CD4-positive, alpha-beta memory T cell (primary cell): ENCODE data around the gene RNASE4. TPM values are rescaled to one million over a fixed set of nuclear protein-coding genes. Genes with fewer than 3 reads are reported as not detected.
"Not testable (repeated sequence)": the region's sequence is repeated elsewhere in the genome, so short reads cannot be mapped to it uniquely, and the experiment has no call there.

Source experiments
- CTCF ChIA-PET: fragments of 350-600 bp; sonication (Branson Sonifier 250); formaldehyde crosslinking; loops from one replicate; lab custom pipeline; 2021; ENCODE audit warnings: inconsistent platforms; ENCODE audit not compliant: partially characterized antibody; lab: Charles Lee
- POLR2A ChIA-PET: fragments of 350-600 bp; sonication (Branson Sonifier 250); formaldehyde crosslinking; loops from one replicate; lab custom pipeline; 2021; ENCODE audit not compliant: partially characterized antibody; lab: Charles Lee
- DNase-seq, 5 donors: peaks; one replicate each; pipeline versions ENCODE4 v3.0.0 to v3.0.0-alpha.2; 2020 to 2022; ENCODE audit warnings: mixed read lengths in 1 of 5
- H3K27ac ChIP-seq: one replicate; pipeline ENCODE4 v1.7.0; 2013; ENCODE audit warnings: low read depth, low read length
- H3K27me3 ChIP-seq: 2 replicates; pipeline ENCODE4 v1.7.0; 2013; ENCODE audit warnings: mild to moderate bottlenecking, low read length, moderate library complexity; ENCODE audit not compliant: insufficient read depth
- H3K36me3 ChIP-seq: 2 replicates; pipeline ENCODE4 v1.7.0; 2013; ENCODE audit warnings: mild to moderate bottlenecking, low read length, moderate library complexity; ENCODE audit not compliant: insufficient read depth
- H3K4me1 ChIP-seq: 2 replicates; pipeline ENCODE4 v1.7.0; 2013; ENCODE audit warnings: mild to moderate bottlenecking, low read length, moderate library complexity; ENCODE audit not compliant: insufficient read depth
- H3K4me3 ChIP-seq, 2 donors: one replicate each; pipeline ENCODE4 v1.7.0; 2013; ENCODE audit warnings: low read length in 2 of 2, mild to moderate bottlenecking in 1 of 2
- H3K9me3 ChIP-seq, 2 donors: one replicate each; pipeline ENCODE4 v1.7.0; 2013; ENCODE audit warnings: low read length in 2 of 2, control low read depth in 1 of 2; ENCODE audit not compliant: control insufficient read depth in 1 of 2
- H3K27ac Mint-ChIP-seq, 7 donors: one replicate each; pipeline ENCODE4 v1.8.0; 2020 to 2021; ENCODE audit warnings: mixed read lengths in 7 of 7, mild to moderate bottlenecking in 6 of 7, inconsistent platforms in 3 of 7, moderate library complexity in 3 of 7
- H3K27me3 Mint-ChIP-seq, 2 donors: one replicate each; pipeline ENCODE4 v1.8.0; 2020 to 2021; ENCODE audit warnings: mixed read lengths in 2 of 2
- H3K36me3 Mint-ChIP-seq, 2 donors: one replicate each; pipeline ENCODE4 v1.8.0; 2020 to 2021; ENCODE audit warnings: mixed read lengths in 2 of 2, inconsistent platforms in 1 of 2, mild to moderate bottlenecking in 1 of 2
- H3K4me1 Mint-ChIP-seq, 4 donors: one replicate each; pipeline ENCODE4 v1.8.0; 2020 to 2021; ENCODE audit warnings: mixed read lengths in 4 of 4, mild to moderate bottlenecking in 1 of 4
- H3K4me3 Mint-ChIP-seq, 8 donors: one replicate each; pipeline ENCODE4 v1.8.0; 2020 to 2021; ENCODE audit warnings: mixed read lengths in 8 of 8, mild to moderate bottlenecking in 7 of 8, moderate library complexity in 6 of 8, inconsistent platforms in 3 of 8
- H3K9me3 Mint-ChIP-seq, 8 donors: one replicate each; pipeline ENCODE4 v1.8.0; 2020 to 2021; ENCODE audit warnings: mixed read lengths in 8 of 8, mild to moderate bottlenecking in 5 of 8, inconsistent platforms in 3 of 8, moderate library complexity in 1 of 8
- intact Hi-C: fragments of 100-400 bp; cut with micrococcal nuclease; formaldehyde crosslinking; loops from one replicate; pipeline ENCODE4 v1.15.1; 2023
- polyA plus RNA-seq, 2 donors: library from polyadenylated mRNA; unstranded; fragments of 300-500 nt; fragmentation: Illumina TruSeq; gene quantifications; one replicate each; pipeline ENCODE4 v1.2.3, GENCODE V29; 2021
- total RNA-seq, 2 experiments: library from RNA; stranded (reverse); gene quantifications; one replicate each; pipeline ENCODE4 v1.2.3, GENCODE V29; 2021

The RNASE4 gene
- total and polyA plus RNA-seq, 4 experiments from 2014 or later = 1.6 to 2.6 (median 2.3) TPM

- Mint-ChIP-seq H3K4me3 (peak overlapping the region in 1 of 8 donors; percentile 49), H3K4me1 (no peaks in the 10 kb centered on the region), H3K27ac (no peak overlapping the region), H3K36me3 (no peaks in the 10 kb centered on the region), H3K27me3 (peaks cover 4 to 7% of the 10 kb centered on the region in 2 donors), H3K9me3 (no peaks in the 10 kb centered on the region)
- intact Hi-C loops = no loop called here
- H3K36me3 ChIP-seq = no peaks in the 10 kb centered on the region
- no peak for DNase-seq
- H3K4me3 ChIP-seq = no peak overlapping the region
- H3K9me3 ChIP-seq = no peaks in the 10 kb centered on the region
- POLR2A ChIA-PET = no interaction called here
- H3K27ac ChIP-seq = no peak overlapping the region
- no peaks in the 10 kb centered on the region for H3K4me1 ChIP-seq
- H3K27me3 ChIP-seq = no peaks in the 10 kb centered on the region
- CTCF ChIA-PET = no interaction called here
Measured at GRCh38 chr14:20734430-20734806, 50.1 kb downstream of the RNASE4 start.

GRCh38 chr14:20738292-20738691, 53.9 kb downstream of the RNASE4 start:
- DNase-seq, H3K36me3 Mint-ChIP-seq, H3K4me1 Mint-ChIP-seq, H3K27ac ChIP-seq, H3K27ac Mint-ChIP-seq, H3K4me3 Mint-ChIP-seq, H3K9me3 ChIP-seq, H3K9me3 Mint-ChIP-seq, intact Hi-C loops, H3K4me3 ChIP-seq, H3K27me3 Mint-ChIP-seq, POLR2A ChIA-PET, H3K36me3 ChIP-seq, H3K27me3 ChIP-seq, H3K4me1 ChIP-seq: not testable (repeated sequence)
- CTCF ChIA-PET = interaction anchor here (1.6 to 2.0 kb wide), 2 partner anchors 8 to 233 kb away, joined by 5 to 6 read pairs; no protein-coding TSS in a partner anchor

GRCh38 chr14:20742132-20742531, 57.8 kb downstream of the RNASE4 start:
- Mint-ChIP-seq H3K36me3 (no peaks in the 10 kb centered on the region), H3K27ac (peak overlapping the region in 1 of 7 donors; percentile 38), H3K27me3 (peaks cover 3 to 8% of the 10 kb centered on the region in 2 donors), H3K4me1 (no peaks in the 10 kb centered on the region), H3K4me3 (no peak overlapping the region), H3K9me3 (no peaks in the 10 kb centered on the region)
- no peaks in the 10 kb centered on the region for H3K36me3 ChIP-seq
- H3K9me3 ChIP-seq = no peaks in the 10 kb centered on the region
- ChIA-PET POLR2A (no interaction called here), CTCF (no interaction called here)
- intact Hi-C loops = no loop called here
- H3K27ac ChIP-seq = no peak overlapping the region
- no peak overlapping the region for H3K4me3 ChIP-seq
- no peaks in the 10 kb centered on the region for H3K4me1 ChIP-seq
- no peak for DNase-seq
- H3K27me3 ChIP-seq = no peaks in the 10 kb centered on the region

- H3K4me3 Mint-ChIP-seq = no peak overlapping the region
- H3K27me3 Mint-ChIP-seq = peaks cover 2 to 8% of the 10 kb centered on the region in 2 donors
- H3K27ac Mint-ChIP-seq = no peak overlapping the region
Measured at GRCh38 chr14:20743556-20743955, 59.2 kb downstream of the RNASE4 start.

GRCh38 chr14:20745571-20746358, 61.4 kb downstream of the RNASE4 start, which contains the start of gene EDDM3A:
EDDM3A (plus strand) TSS chr14:20745887; CDS start chr14:20747581, 1,694 bp downstream.
- no peaks in the 10 kb centered on the region for H3K36me3 ChIP-seq
- intact Hi-C loops = no loop called here
- H3K27me3 ChIP-seq = no peaks in the 10 kb centered on the region
- H3K9me3 ChIP-seq = no peaks in the 10 kb centered on the region
- no peak within 1 kb of the TSS for H3K27ac ChIP-seq
- H3K4me3 ChIP-seq = no peak within 1 kb of the TSS
- Mint-ChIP-seq H3K36me3 (no peaks in the 10 kb centered on the region), H3K27ac (no peak within 1 kb of the TSS), H3K9me3 (peaks cover 0 to 4% (median 0%) of the 10 kb centered on the region in 8 donors), H3K4me1 (no peaks in the 10 kb centered on the region), H3K4me3 (no peak within 1 kb of the TSS), H3K27me3 (peaks cover 7 to 15% of the 10 kb centered on the region in 2 donors)
- POLR2A ChIA-PET = no interaction called here
- CTCF ChIA-PET = interaction anchor here (1.0 kb wide), 1 partner anchor 13 kb away, joined by 3 read pairs; no protein-coding TSS in a partner anchor
- DNase-seq = no peak
- H3K4me1 ChIP-seq = no peaks in the 10 kb centered on the region

More at GRCh38 chr14:20743556-20743955, 59.2 kb downstream of the RNASE4 start:
- H3K9me3 ChIP-seq = no peaks in the 10 kb centered on the region
- no peak overlapping the region for H3K4me3 ChIP-seq
- CTCF ChIA-PET = interaction anchor here (0.9 kb wide), 1 partner anchor 47 kb away, joined by 3 read pairs; no protein-coding TSS in a partner anchor
- H3K36me3 ChIP-seq = no peaks in the 10 kb centered on the region
- Mint-ChIP-seq H3K36me3 (no peaks in the 10 kb centered on the region), H3K4me1 (no peaks in the 10 kb centered on the region), H3K9me3 (no peaks in the 10 kb centered on the region)
- H3K27ac ChIP-seq = no peak overlapping the region
- POLR2A ChIA-PET = no interaction called here
- no peak for DNase-seq
- H3K27me3 ChIP-seq = no peaks in the 10 kb centered on the region
- no peaks in the 10 kb centered on the region for H3K4me1 ChIP-seq
- intact Hi-C loops = no loop called here

- H3K27me3 Mint-ChIP-seq = peaks cover 8 to 15% of the 10 kb centered on the region in 2 donors
- H3K4me3 Mint-ChIP-seq = no peak overlapping the region
- DNase-seq = no peak
- no peaks in the 10 kb centered on the region for H3K9me3 ChIP-seq
- H3K4me1 Mint-ChIP-seq = no peaks in the 10 kb centered on the region
- peaks cover 0 to 7% (median 2%) of the 10 kb centered on the region in 8 donors for H3K9me3 Mint-ChIP-seq
- H3K4me1 ChIP-seq = no peaks in the 10 kb centered on the region
- no peak overlapping the region for H3K4me3 ChIP-seq
- H3K36me3 Mint-ChIP-seq = no peaks in the 10 kb centered on the region
- H3K27ac ChIP-seq = no peak overlapping the region
- H3K36me3 ChIP-seq = no peaks in the 10 kb centered on the region
- CTCF ChIA-PET = interaction anchor here (1.0 kb wide), 1 partner anchor 12 kb away, joined by 3 read pairs; no protein-coding TSS in a partner anchor
- H3K27ac Mint-ChIP-seq = no peak overlapping the region
- intact Hi-C loops = no loop called here
- POLR2A ChIA-PET = no interaction called here
- H3K27me3 ChIP-seq = no peaks in the 10 kb centered on the region
Measured at GRCh38 chr14:20746566-20746965, 62.2 kb downstream of the RNASE4 start.

GRCh38 chr14:20748439-20748838, 64.1 kb downstream of the RNASE4 start:
- CTCF ChIA-PET = interaction anchor here (1.3 kb wide), 1 partner anchor 10 kb away, joined by 5 read pairs; no protein-coding TSS in a partner anchor
- peaks cover 0 to 22% (median 15%) of the 10 kb centered on the region in 8 donors for H3K9me3 Mint-ChIP-seq
- no peak for DNase-seq
- no peaks in the 10 kb centered on the region for H3K4me1 ChIP-seq
- H3K27ac ChIP-seq = no peak overlapping the region
- H3K9me3 ChIP-seq = peaks cover 0 to 4% of the 10 kb centered on the region in 2 donors
- peaks cover 11 to 15% of the 10 kb centered on the region in 2 donors for H3K27me3 Mint-ChIP-seq
- no peak overlapping the region for H3K4me3 ChIP-seq
- no peak overlapping the region for H3K27ac Mint-ChIP-seq
- intact Hi-C loops = no loop called here
- no peaks in the 10 kb centered on the region for H3K36me3 ChIP-seq
- H3K36me3 Mint-ChIP-seq = no peaks in the 10 kb centered on the region
- no peaks in the 10 kb centered on the region for H3K27me3 ChIP-seq
- no peak overlapping the region for H3K4me3 Mint-ChIP-seq
- POLR2A ChIA-PET = no interaction called here
- no peaks in the 10 kb centered on the region for H3K4me1 Mint-ChIP-seq
